ENCODE results near the gene KLK15. TPM values are rescaled to one million over a fixed set of nuclear protein-coding genes. Genes with fewer than 3 reads are reported as not detected.

KLK15 gene
- total and polyA plus RNA-seq, 2 of the 8 experiments (the other 6 are each of a cell fraction or from before 2014, with no cell fraction given), result not detected

- TF ChIP-seq NRF1 (IDR thresholded peaks at IDR 0.05; ENCODE audit: low read depth, low read length) (no peak), BRCA1 (IDR thresholded peaks at IDR 0.05; ENCODE audit: low read depth, low read length) (no peak), CBX8 (IDR thresholded peaks at IDR 0.05; ENCODE audit: borderline replicate concordance, low read depth, low read length) (no peak)
Measured at GRCh38 chr19:50796634-50797428, 36.5 kb downstream of the KLK15 start (continued).

Data from H1 (cell line).